Gastrocnemius medialis (tissue), 4 donors: Measurements from ENCODE around the gene TAF11L12.
"Not testable (repeated sequence)": the region's sequence is repeated elsewhere in the genome, so short reads cannot be mapped to it uniquely, and the experiment has no call there.

Source experiments
- POLR2A ChIP-seq, 2 donors: fragments of 450-650 bp; IDR thresholded peaks; one replicate each; pipeline ENCODE4 v1.6.1; 2017; ENCODE audit warnings: antibody characterized with exemption in 2 of 2, mild to moderate bottlenecking in 2 of 2, moderate library complexity in 2 of 2
- TF ChIP-seq, protein P1 (sequence below), 5 experiments: fragments of 450-650 bp in 3 of 5; fragments of 200-600 bp in 2 of 5; sonication (generic) in 2 of 5; IDR thresholded peaks in 4 of 5; conservative IDR thresholded peaks in 1 of 5; 1 replicate in 4 of 5; 2 replicates in 1 of 5; pipeline ENCODE4 v1.5.1; 2016 to 2019; ENCODE audit warnings: antibody characterized with exemption in 5 of 5, mild to moderate bottlenecking in 3 of 5, moderate library complexity in 3 of 5

DNA sequence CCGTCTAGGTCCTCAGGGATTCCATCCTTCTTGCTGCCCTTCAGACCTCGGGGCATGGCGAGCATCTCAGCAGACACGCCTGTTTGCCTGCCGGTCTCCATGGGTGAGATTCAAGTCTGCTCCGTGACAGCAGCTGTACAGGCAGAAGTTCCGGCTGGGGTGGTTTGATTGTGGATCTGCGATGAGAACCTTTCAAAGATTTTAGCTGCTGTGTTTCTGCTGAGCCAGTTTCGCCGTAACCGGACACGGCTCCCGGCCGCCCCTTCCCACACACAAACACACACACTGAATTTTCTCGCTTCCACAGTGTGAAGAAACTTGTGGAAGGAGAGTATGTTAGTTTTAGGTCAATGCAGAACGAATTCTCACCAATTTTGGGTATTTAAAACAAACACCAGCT is 24.5 kb upstream of the TAF11L12 start, which contains the start of gene TAF11L7:
- TF ChIP-seq, protein P1, sequence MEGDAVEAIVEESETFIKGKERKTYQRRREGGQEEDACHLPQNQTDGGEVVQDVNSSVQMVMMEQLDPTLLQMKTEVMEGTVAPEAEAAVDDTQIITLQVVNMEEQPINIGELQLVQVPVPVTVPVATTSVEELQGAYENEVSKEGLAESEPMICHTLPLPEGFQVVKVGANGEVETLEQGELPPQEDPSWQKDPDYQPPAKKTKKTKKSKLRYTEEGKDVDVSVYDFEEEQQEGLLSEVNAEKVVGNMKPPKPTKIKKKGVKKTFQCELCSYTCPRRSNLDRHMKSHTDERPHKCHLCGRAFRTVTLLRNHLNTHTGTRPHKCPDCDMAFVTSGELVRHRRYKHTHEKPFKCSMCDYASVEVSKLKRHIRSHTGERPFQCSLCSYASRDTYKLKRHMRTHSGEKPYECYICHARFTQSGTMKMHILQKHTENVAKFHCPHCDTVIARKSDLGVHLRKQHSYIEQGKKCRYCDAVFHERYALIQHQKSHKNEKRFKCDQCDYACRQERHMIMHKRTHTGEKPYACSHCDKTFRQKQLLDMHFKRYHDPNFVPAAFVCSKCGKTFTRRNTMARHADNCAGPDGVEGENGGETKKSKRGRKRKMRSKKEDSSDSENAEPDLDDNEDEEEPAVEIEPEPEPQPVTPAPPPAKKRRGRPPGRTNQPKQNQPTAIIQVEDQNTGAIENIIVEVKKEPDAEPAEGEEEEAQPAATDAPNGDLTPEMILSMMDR (IDR thresholded peaks at IDR 0.05 in 4 of 5, conservative IDR thresholded peaks at IDR 0.05 in 1 of 5): not testable (repeated sequence)
- not testable (repeated sequence) for TF ChIP-seq POLR2A (IDR thresholded peaks at IDR 0.05)
